ENCODE measurements around the gene KIDINS220.

KIDINS220 gene

GRCh38 chr2:8697190-8697589 lies 140.2 kb downstream of the KIDINS220 start:
- DNase-seq (ENCODE audit: low spot score) = no peak

- no peak for DNase-seq (ENCODE audit: low spot score)
These were observed 142.7 kb downstream of the KIDINS220 start for GRCh38 chr2:8694737-8695136.

- DNase-seq (ENCODE audit: low spot score) = peak; percentile 42
These were observed 144.1 kb downstream of the KIDINS220 start for GRCh38 chr2:8693157-8693821.

- no peak for DNase-seq (ENCODE audit: low spot score)
These were observed 144.6 kb downstream of the KIDINS220 start for GRCh38 chr2:8692783-8693156.

GRCh38 chr2:8691859-8692437 lies 145.5 kb downstream of the KIDINS220 start:
- no peak for DNase-seq (ENCODE audit: low spot score)

GRCh38 chr2:8685697-8686358 lies 151.6 kb downstream of the KIDINS220 start:
- DNase-seq (ENCODE audit: low spot score) = peak; percentile 69

- peak; percentile 32 for DNase-seq (ENCODE audit: low spot score)
These were observed 152.3 kb downstream of the KIDINS220 start for GRCh38 chr2:8684878-8685696.

- peak; percentile 61 for DNase-seq (ENCODE audit: low spot score)
These were observed 152.9 kb downstream of the KIDINS220 start for GRCh38 chr2:8684540-8684877.

- peak; percentile 53 for DNase-seq (ENCODE audit: low spot score)
These were observed 154.4 kb downstream of the KIDINS220 start for GRCh38 chr2:8682719-8683667.

GRCh38 chr2:8681786-8682692 lies 155.4 kb downstream of the KIDINS220 start, which contains the start of gene ID2:
Gene ID2, plus strand, starts transcription at chr2:8682056. Its CDS starts 110 bp downstream, at chr2:8682166.
- peak; percentile 99 for DNase-seq (ENCODE audit: low spot score)

GRCh38 chr2:8680822-8681760 lies 156.3 kb downstream of the KIDINS220 start:
- peak; percentile 81 for DNase-seq (ENCODE audit: low spot score)

GRCh38 chr2:8679827-8680731 lies 157.3 kb downstream of the KIDINS220 start:
- DNase-seq (ENCODE audit: low spot score) = peak; percentile 18

GRCh38 chr2:8679567-8679826 lies 157.9 kb downstream of the KIDINS220 start:
- DNase-seq (ENCODE audit: low spot score) = peak; percentile 11

All from hematopoietic multipotent progenitor cell treated with erythropoietin and hydrocortisone succinate and interleukin-3 and kit ligand, for 15 days (in vitro differentiated cells).